Measurements from ENCODE around the gene NFE2L1. TPM values are rescaled to one million over a fixed set of nuclear protein-coding genes. Genes with fewer than 3 reads are reported as not detected.

Gene NFE2L1
- polyA plus RNA-seq, 2 of the 4 experiments (the other 2 are of a cell fraction) = 108 to 283 TPM

- Histone ChIP-seq H3K4me3 (peak overlapping the region; percentile 43), H3K4me1 (peaks cover 27% of the 10 kb centered on the region), H3K27ac (peak overlapping the region; percentile 71 to 88; a peak in 5 of 6 replicates), H3K9me3 (no peaks in the 10 kb centered on the region), H3K4me2 (peak overlapping the region; percentile 88)
- WGBS (ENCODE audit: missing lambda C conversion rate) = 1% methylated on average over 37 of the region's 56 CpGs
- DNase-seq (ENCODE audit: low read depth in 1 of 2, low spot score in 1 of 2) = peak; percentile 95 to 98
- peak; percentile 71 to 82 for ATAC-seq
- POLR2A ChIA-PET = interaction anchor here (0.5 to 2.5 kb wide), 8 partner anchors 21 to 585 kb away, joined by 3 to 59 read pairs (median 6); partner anchors contain the start of genes CDK5RAP3 and NFE2L1
- CTCF ChIA-PET = interaction anchor here (0.5 to 46.6 kb wide), 43 partner anchors 9 to 853 kb away, joined by 3 to 1398 read pairs (median 5); partner anchors contain the start of genes CBX1, HOXB9, NFE2L1 and SNX11
- peak; percentile 61 for FAIRE-seq
- TF ChIP-seq HEYL (CRISPR knock-in tag; IDR thresholded peaks at IDR 0.05) (no peak), RNF2 (IDR thresholded peaks at IDR 0.05; ENCODE audit: borderline replicate concordance, low read depth) (no peak), HOXA7 (CRISPR knock-in tag; IDR thresholded peaks at IDR 0.05) (no peak), HOXB5 (CRISPR knock-in tag; IDR thresholded peaks at IDR 0.05) (no peak), NPAS2 (CRISPR knock-in tag; IDR thresholded peaks at IDR 0.05; ENCODE audit: borderline replicate concordance) (no peak), E2F6 (IDR thresholded peaks at IDR 0.05; ENCODE audit: borderline replicate concordance, low read depth) (peak; percentile 91), ATOH8 (CRISPR knock-in tag; IDR thresholded peaks at IDR 0.05; ENCODE audit: low read depth) (no peak), ZC3H11A (IDR thresholded peaks at IDR 0.05) (no peak), SREBF2 (IDR thresholded peaks at IDR 0.05) (no peak), TP53 (CRISPR knock-in tag; IDR thresholded peaks at IDR 0.05) (no peak), JUN (IDR thresholded peaks at IDR 0.05) (0 out of 5 replicates have a peak, but pooled peaks of 1 of the 2 experiments have one; percentile 41), RFX5 (IDR thresholded peaks at IDR 0.05) (0 out of 2 replicates have a peak, but pooled peaks have one; percentile 55), MAZ (IDR thresholded peaks at IDR 0.05; ENCODE audit: borderline replicate concordance, low read depth, low read length) (no peak; the same call in 1 of the 2 replicates), ELK1 (IDR thresholded peaks at IDR 0.05; ENCODE audit: low read depth, low read length) (no peak), BCL3 (IDR thresholded peaks at IDR 0.05) (no peak), CHD2 (IDR thresholded peaks at IDR 0.05; ENCODE audit: low read length, partially characterized antibody) (no peak), ZSCAN20 (CRISPR knock-in tag; IDR thresholded peaks at IDR 0.05) (no peak), EP300 (IDR thresholded peaks at IDR 0.05) (no peak), HDAC2 (IDR thresholded peaks at IDR 0.05) (no peak), FOXS1 (CRISPR knock-in tag; IDR thresholded peaks at IDR 0.05) (no peak), FOSL2 (IDR thresholded peaks at IDR 0.05) (no peak), FOSL2 (CRISPR knock-in tag; IDR thresholded peaks at IDR 0.05) (0 out of 2 replicates have a peak, but pooled peaks have one; percentile 6), CTCF (IDR thresholded peaks at IDR 0.05) (peak; percentile 96), ZFP36 (IDR thresholded peaks at IDR 0.05; ENCODE audit: borderline replicate concordance, partially characterized antibody) (no peak), REST (IDR thresholded peaks at IDR 0.05) (no peak), JUNB (IDR thresholded peaks at IDR 0.05) (no peak), POLR2A (IDR thresholded peaks at IDR 0.05; ENCODE audit: low read length) (peak; percentile 87), KDM5A (IDR thresholded peaks at IDR 0.05) (no peak), CBX8 (IDR thresholded peaks at IDR 0.05) (no peak), CEBPB (IDR thresholded peaks at IDR 0.05) (no peak), KDM1A (IDR thresholded peaks at IDR 0.05; ENCODE audit: low read depth) (no peak), GATA3 (IDR thresholded peaks at IDR 0.05; ENCODE audit: borderline replicate concordance) (no peak)
Measured at GRCh38 chr17:48025040-48025903, 22.9 kb upstream of the NFE2L1 start.

All from A549 (cell line).